Keratinocyte (primary cell): ENCODE measurements around the gene CWC22.

Source experiments
- CTCF ChIP-seq, 3 experiments: IDR thresholded peaks in 1 of 3; conservative IDR thresholded peaks in 1 of 3; optimal IDR thresholded peaks in 1 of 3; 2 replicates in 2 of 3; 3 replicates in 1 of 3; pipeline versions ENCODE3 to v1.5.1; 2011; ENCODE audit warnings: low read length in 3 of 3, mild to moderate bottlenecking in 3 of 3, moderate library complexity in 2 of 3, control low read depth in 1 of 3, inconsistent platforms in 1 of 3; ENCODE audit not compliant: insufficient read depth in 2 of 3; ENCODE audit errors: extremely low read depth in 1 of 3
- EZH2 ChIP-seq: IDR thresholded peaks from one replicate; pipeline ENCODE4 v1.6.1; 2012; ENCODE audit warnings: inconsistent platforms, mild to moderate bottlenecking, low read length, moderate library complexity

- TF ChIP-seq CTCF (optimal IDR thresholded peaks at IDR 0.05 in 1 of 3, IDR thresholded peaks at IDR 0.05 in 1 of 3, conservative IDR thresholded peaks at IDR 0.05 in 1 of 3; ENCODE audit: extremely low read depth in 1 of 3, insufficient read depth in 2 of 3, low read length in 3 of 3) = no peak
- TF ChIP-seq EZH2 = no peak
These were observed 16.3 kb downstream of the CWC22 start for GRCh38 chr2:179990676-179991317.
